H9 (cell line): ENCODE measurements around the gene KCTD16. TPM values are rescaled to one million over a fixed set of nuclear protein-coding genes. Genes with fewer than 3 reads are reported as not detected.

Source experiments
- DNase-seq: peaks from one replicate; pipeline ENCODE4 v3.0.0-alpha.2; 2017
- H2AFZ ChIP-seq: one replicate; pipeline ENCODE4 v1.6.1; 2013; ENCODE audit warnings: mild to moderate bottlenecking, low read length, control low read depth, moderate library complexity
- H2AK5ac ChIP-seq: 2 replicates; pipeline ENCODE4 v1.6.1; 2013; ENCODE audit warnings: low read length, control low read depth, mixed read lengths; ENCODE audit not compliant: insufficient read length
- H2BK120ac ChIP-seq: one replicate; pipeline ENCODE4 v1.6.1; 2013; ENCODE audit warnings: low read depth, mild to moderate bottlenecking, low read length, control low read depth, inconsistent platforms; ENCODE audit not compliant: poor library complexity, severe bottlenecking
- H2BK12ac ChIP-seq: 2 replicates; pipeline ENCODE4 v1.6.1; 2013; ENCODE audit warnings: low read length, control low read depth, mixed read lengths, low read depth; ENCODE audit not compliant: insufficient read length
- H2BK15ac ChIP-seq: 2 replicates; pipeline ENCODE4 v1.6.1; 2013; ENCODE audit warnings: low read depth, low read length, control low read depth
- H2BK20ac ChIP-seq: one replicate; pipeline ENCODE4 v1.6.1; 2013; ENCODE audit warnings: low read depth, mild to moderate bottlenecking, low read length, control low read depth, inconsistent platforms; ENCODE audit not compliant: poor library complexity, severe bottlenecking
- H2BK5ac ChIP-seq: 2 replicates; pipeline ENCODE4 v1.6.1; 2013; ENCODE audit warnings: low read length, control low read depth, mixed read lengths; ENCODE audit not compliant: insufficient read length
- H3K14ac ChIP-seq: 2 replicates; pipeline ENCODE4 v1.6.1; 2013; ENCODE audit warnings: low read length, control low read depth; ENCODE audit not compliant: insufficient read depth
- H3K18ac ChIP-seq: 2 replicates; pipeline ENCODE4 v1.6.1; 2013; ENCODE audit warnings: low read depth, mild to moderate bottlenecking, mixed read lengths, low read length, control low read depth; ENCODE audit not compliant: insufficient read length
- H3K23ac ChIP-seq: 2 replicates; pipeline ENCODE4 v1.6.1; 2013; ENCODE audit warnings: low read length, control low read depth, mixed read lengths, low read depth; ENCODE audit not compliant: insufficient read length
- H3K23me2 ChIP-seq: 2 replicates; pipeline ENCODE4 v1.6.1; 2013; ENCODE audit warnings: low read depth, mild to moderate bottlenecking, mixed read lengths, low read length, control low read depth; ENCODE audit not compliant: insufficient read length, poor library complexity, severe bottlenecking
- H3K27ac ChIP-seq: 2 replicates; pipeline ENCODE4 v1.5.1; 2013; ENCODE audit warnings: low read length, control low read depth, mixed read lengths, low read depth; ENCODE audit not compliant: insufficient read length
- H3K27me3 ChIP-seq: 2 replicates; pipeline ENCODE4 v1.6.1; 2013; ENCODE audit warnings: low read length, control low read depth, inconsistent platforms; ENCODE audit not compliant: insufficient read depth
- H3K4ac ChIP-seq: 2 replicates; pipeline ENCODE4 v1.6.1; 2013; ENCODE audit warnings: low read depth, mild to moderate bottlenecking, control low read depth, inconsistent platforms, low read length, moderate library complexity
- H3K4me1 ChIP-seq: 2 replicates; pipeline ENCODE4 v1.6.1; 2013; ENCODE audit warnings: low read length, control low read depth, inconsistent platforms; ENCODE audit not compliant: insufficient read depth
- H3K4me2 ChIP-seq: 2 replicates; pipeline ENCODE4 v1.6.1; 2013; ENCODE audit warnings: low read length, control low read depth, mixed read lengths; ENCODE audit not compliant: insufficient read length, insufficient read depth
- H3K56ac ChIP-seq: 2 replicates; pipeline ENCODE4 v1.6.1; 2013; ENCODE audit warnings: low read depth, mild to moderate bottlenecking, mixed read lengths, low read length, control low read depth; ENCODE audit not compliant: insufficient read length
- H3K79me1 ChIP-seq: 2 replicates; pipeline ENCODE4 v1.6.1; 2013; ENCODE audit warnings: low read depth, mild to moderate bottlenecking, moderate library complexity, low read length, control low read depth, inconsistent platforms; ENCODE audit not compliant: insufficient read depth, poor library complexity, severe bottlenecking
- H3K79me2 ChIP-seq: 2 replicates; pipeline ENCODE4 v1.6.1; 2013; ENCODE audit warnings: low read length, control low read depth, inconsistent platforms; ENCODE audit not compliant: insufficient read depth
- H3K9ac ChIP-seq: 2 replicates; pipeline ENCODE4 v1.6.1; 2013; ENCODE audit warnings: low read length, control low read depth, mixed read lengths; ENCODE audit not compliant: insufficient read length; ENCODE audit errors: extremely low read depth
- H3K9me3 ChIP-seq: one replicate; pipeline ENCODE4 v1.6.1; 2013; ENCODE audit warnings: low read depth, low read length, inconsistent platforms; ENCODE audit not compliant: control insufficient read depth
- H3T11ph ChIP-seq: one replicate; pipeline ENCODE4 v1.6.1; 2013; ENCODE audit warnings: mild to moderate bottlenecking, low read length, control low read depth, inconsistent platforms
- H4K20me1 ChIP-seq: one replicate; pipeline ENCODE4 v1.6.1; 2013; ENCODE audit not compliant: control insufficient read depth, insufficient read length, insufficient read depth
- H4K5ac ChIP-seq: 2 replicates; pipeline ENCODE4 v1.6.1; 2013; ENCODE audit warnings: low read depth, mild to moderate bottlenecking, mixed read lengths, low read length, control low read depth; ENCODE audit not compliant: insufficient read length
- H4K8ac ChIP-seq: replicated peaks from 2 replicates; pipeline ENCODE4 v1.6.1; 2013; ENCODE audit warnings: low read length, control low read depth, mixed read lengths, low read depth; ENCODE audit not compliant: insufficient read length
- H4K91ac ChIP-seq: 2 replicates; pipeline ENCODE4 v1.6.1; 2013; ENCODE audit warnings: low read depth, mild to moderate bottlenecking, moderate library complexity, mixed read lengths, low read length, control low read depth; ENCODE audit not compliant: insufficient read length
- H3K27ac Mint-ChIP-seq, 3 experiments: 2 replicates in 2 of 3; 3 replicates in 1 of 3; pipeline ENCODE4 v1.8.0; 2020 to 2021; ENCODE audit warnings: mixed read lengths in 3 of 3, mild to moderate bottlenecking in 1 of 3, moderate library complexity in 1 of 3
- H3K27me3 Mint-ChIP-seq: 2 replicates; pipeline ENCODE4 v1.8.0; 2021; ENCODE audit warnings: low read depth, mild to moderate bottlenecking, moderate library complexity, mixed read lengths
- H3K36me3 Mint-ChIP-seq, 3 experiments: 2 replicates in 2 of 3; 3 replicates in 1 of 3; pipeline ENCODE4 v1.8.0; 2020 to 2021; ENCODE audit warnings: low read depth in 3 of 3, mixed read lengths in 3 of 3; ENCODE audit not compliant: insufficient read depth in 1 of 3
- H3K4me1 Mint-ChIP-seq, 2 experiments: 2 replicates each; pipeline ENCODE4 v1.8.0; 2020; ENCODE audit warnings: mixed read lengths in 2 of 2
- H3K4me3 Mint-ChIP-seq, 2 experiments: 2 replicates in 1 of 2; 3 replicates in 1 of 2; pipeline ENCODE4 v1.8.0; 2020 to 2021; ENCODE audit warnings: mild to moderate bottlenecking in 2 of 2, mixed read lengths in 2 of 2, moderate library complexity in 1 of 2
- H3K9me3 Mint-ChIP-seq, 2 experiments: 2 replicates in 1 of 2; 3 replicates in 1 of 2; pipeline ENCODE4 v1.8.0; 2020; ENCODE audit warnings: mild to moderate bottlenecking in 2 of 2, mixed read lengths in 2 of 2, moderate library complexity in 1 of 2
- CTCF ChIP-seq: fragments of 200-600 bp; sonication (generic); conservative IDR thresholded peaks from 3 replicates; pipeline ENCODE4 v1.8.0; 2021; ENCODE audit warnings: antibody characterized with exemption, mild to moderate bottlenecking
- total RNA-seq: library from RNA; stranded (reverse); gene quantifications from 2 replicates; pipeline ENCODE4 v1.2.1, GENCODE V29; 2021

KCTD16 gene
- total RNA-seq, 1 experiment from 2014 or later = 0.09 TPM

GRCh38 chr5:144487761-144488160 lies 317.1 kb downstream of the KCTD16 start:
- Histone ChIP-seq H2AFZ (no peak overlapping the region), H3T11ph (no peak overlapping the region), H3K79me1 (no peaks in the 10 kb centered on the region), H3K9me3 (no peaks in the 10 kb centered on the region), H4K91ac (no peak overlapping the region), H3K27ac (no peak overlapping the region), H4K5ac (no peak overlapping the region), H3K56ac (no peak overlapping the region), H3K23me2 (no peaks in the 10 kb centered on the region), H3K14ac (no peak overlapping the region), H3K4me2 (no peak overlapping the region), H2BK20ac (no peak overlapping the region), H2BK12ac (no peak overlapping the region), H2BK15ac (no peak overlapping the region), H4K8ac (no peak overlapping the region), H4K20me1 (no peaks in the 10 kb centered on the region), H3K18ac (no peak overlapping the region), H3K4me1 (no peaks in the 10 kb centered on the region; the same call in 1 of the 2 replicates), H3K23ac (no peak overlapping the region), H2BK5ac (no peak overlapping the region), H2BK120ac (no peak overlapping the region), H3K27me3 (no peaks in the 10 kb centered on the region), H3K4ac (no peak overlapping the region), H3K79me2 (no peaks in the 10 kb centered on the region), H2AK5ac (no peak overlapping the region), H3K9ac (no peak overlapping the region)
- H3K9me3 Mint-ChIP-seq = peaks cover 4 to 8% of the 10 kb centered on the region in 2 experiments; a peak in 3 of 5 replicates
- peak; percentile 33 for DNase-seq
- peaks cover 0 to 12% (median 2%) of the 10 kb centered on the region in 3 experiments; a peak in 3 of 7 replicates for H3K36me3 Mint-ChIP-seq
- TF ChIP-seq CTCF = no peak
- H3K4me3 Mint-ChIP-seq = no peak overlapping the region; a peak in 1 of 5 replicates
- peak overlapping the region in 2 of 3 experiments; percentile 29 to 59; a peak in 4 of 7 replicates for H3K27ac Mint-ChIP-seq
- peaks cover 37 to 39% of the 10 kb centered on the region in 2 experiments for H3K4me1 Mint-ChIP-seq
- H3K27me3 Mint-ChIP-seq = peaks cover 3% of the 10 kb centered on the region; the same call in 1 of the 2 replicates
